WI38 (cell line): Measurements from ENCODE around the gene HEBP2.
A peak's percentile ranks its signal among the peaks of the same experiment; 100 is the strongest.

Experiments
- H3K4me3 ChIP-seq: 2 replicates; pipeline ENCODE4 v1.5.1; 2011; ENCODE audit warnings: low read depth, mild to moderate bottlenecking, control low read depth, low read length
- TF ChIP-seq, protein P1 (sequence below): IDR thresholded peaks from 2 replicates; pipeline ENCODE4 v1.5.1; 2012; ENCODE audit warnings: low read depth, mild to moderate bottlenecking, control low read depth, low read length

The HEBP2 gene

GRCh38 chr6:138426500-138427123, 22.6 kb downstream of the HEBP2 start:
- no peak overlapping the region for H3K4me3 ChIP-seq
- TF ChIP-seq, protein P1, sequence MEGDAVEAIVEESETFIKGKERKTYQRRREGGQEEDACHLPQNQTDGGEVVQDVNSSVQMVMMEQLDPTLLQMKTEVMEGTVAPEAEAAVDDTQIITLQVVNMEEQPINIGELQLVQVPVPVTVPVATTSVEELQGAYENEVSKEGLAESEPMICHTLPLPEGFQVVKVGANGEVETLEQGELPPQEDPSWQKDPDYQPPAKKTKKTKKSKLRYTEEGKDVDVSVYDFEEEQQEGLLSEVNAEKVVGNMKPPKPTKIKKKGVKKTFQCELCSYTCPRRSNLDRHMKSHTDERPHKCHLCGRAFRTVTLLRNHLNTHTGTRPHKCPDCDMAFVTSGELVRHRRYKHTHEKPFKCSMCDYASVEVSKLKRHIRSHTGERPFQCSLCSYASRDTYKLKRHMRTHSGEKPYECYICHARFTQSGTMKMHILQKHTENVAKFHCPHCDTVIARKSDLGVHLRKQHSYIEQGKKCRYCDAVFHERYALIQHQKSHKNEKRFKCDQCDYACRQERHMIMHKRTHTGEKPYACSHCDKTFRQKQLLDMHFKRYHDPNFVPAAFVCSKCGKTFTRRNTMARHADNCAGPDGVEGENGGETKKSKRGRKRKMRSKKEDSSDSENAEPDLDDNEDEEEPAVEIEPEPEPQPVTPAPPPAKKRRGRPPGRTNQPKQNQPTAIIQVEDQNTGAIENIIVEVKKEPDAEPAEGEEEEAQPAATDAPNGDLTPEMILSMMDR = no peak

DNA sequence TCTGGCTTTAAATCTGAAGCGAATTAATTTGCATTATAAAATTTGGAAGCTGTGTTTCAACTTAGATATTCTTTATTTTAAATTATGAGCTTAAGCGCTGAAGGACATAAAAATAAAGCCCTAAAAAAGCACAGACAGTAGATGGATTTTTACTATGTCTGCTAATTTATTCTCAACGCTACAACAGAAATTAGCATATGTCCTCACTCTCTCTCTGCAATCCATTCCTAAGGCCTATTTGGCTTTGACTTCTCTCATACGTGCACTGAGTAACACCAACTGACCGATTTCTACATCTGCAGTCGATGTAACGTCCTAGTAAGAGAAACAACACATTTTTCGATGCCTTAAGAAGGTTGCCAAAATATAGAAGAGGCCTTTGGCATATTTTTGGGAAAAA, 23.7 kb downstream of the HEBP2 start:
- H3K4me3 ChIP-seq = no peak overlapping the region
- TF ChIP-seq, protein P1 = no peak

DNA sequence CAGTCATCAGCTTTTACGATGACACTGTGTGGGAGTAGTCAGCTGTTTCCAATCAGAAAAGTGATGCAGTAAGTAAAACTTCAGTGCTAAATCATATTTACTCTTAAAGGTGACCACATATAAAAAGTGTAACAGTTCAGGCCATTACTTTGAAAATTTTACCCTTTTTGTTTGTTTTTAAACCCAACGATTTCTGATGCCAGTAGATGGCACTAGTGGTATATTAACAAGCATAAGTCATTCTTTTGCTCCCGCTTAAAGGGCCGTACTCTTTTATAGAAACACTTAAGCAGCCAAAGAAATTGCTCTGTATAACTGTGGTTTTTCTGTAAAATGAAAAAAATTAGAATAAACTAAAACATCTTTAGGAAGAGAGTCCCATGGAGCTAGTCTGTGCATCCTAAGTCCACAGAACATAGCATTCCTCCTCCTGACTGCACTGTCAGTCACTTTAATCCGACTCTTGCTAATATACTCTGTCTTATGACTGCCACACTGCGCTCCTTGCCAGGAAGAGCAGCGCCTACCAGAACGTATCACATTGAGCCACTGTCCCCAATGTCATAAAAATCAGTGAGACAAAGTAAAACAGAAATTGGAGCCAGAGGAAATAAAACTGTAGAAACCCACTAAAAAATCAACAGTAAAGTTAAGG, 25.0 kb downstream of the HEBP2 start:
- TF ChIP-seq, protein P1 = peak; percentile 37; the same call in 1 of the 2 replicates
- no peak overlapping the region for H3K4me3 ChIP-seq

GRCh38 chr6:138429761-138430160, 25.7 kb downstream of the HEBP2 start:
- TF ChIP-seq, protein P1 = no peak
- no peak overlapping the region for H3K4me3 ChIP-seq

GRCh38 chr6:138430361-138431145, 26.5 kb downstream of the HEBP2 start:
- TF ChIP-seq, protein P1 = no peak

DNA sequence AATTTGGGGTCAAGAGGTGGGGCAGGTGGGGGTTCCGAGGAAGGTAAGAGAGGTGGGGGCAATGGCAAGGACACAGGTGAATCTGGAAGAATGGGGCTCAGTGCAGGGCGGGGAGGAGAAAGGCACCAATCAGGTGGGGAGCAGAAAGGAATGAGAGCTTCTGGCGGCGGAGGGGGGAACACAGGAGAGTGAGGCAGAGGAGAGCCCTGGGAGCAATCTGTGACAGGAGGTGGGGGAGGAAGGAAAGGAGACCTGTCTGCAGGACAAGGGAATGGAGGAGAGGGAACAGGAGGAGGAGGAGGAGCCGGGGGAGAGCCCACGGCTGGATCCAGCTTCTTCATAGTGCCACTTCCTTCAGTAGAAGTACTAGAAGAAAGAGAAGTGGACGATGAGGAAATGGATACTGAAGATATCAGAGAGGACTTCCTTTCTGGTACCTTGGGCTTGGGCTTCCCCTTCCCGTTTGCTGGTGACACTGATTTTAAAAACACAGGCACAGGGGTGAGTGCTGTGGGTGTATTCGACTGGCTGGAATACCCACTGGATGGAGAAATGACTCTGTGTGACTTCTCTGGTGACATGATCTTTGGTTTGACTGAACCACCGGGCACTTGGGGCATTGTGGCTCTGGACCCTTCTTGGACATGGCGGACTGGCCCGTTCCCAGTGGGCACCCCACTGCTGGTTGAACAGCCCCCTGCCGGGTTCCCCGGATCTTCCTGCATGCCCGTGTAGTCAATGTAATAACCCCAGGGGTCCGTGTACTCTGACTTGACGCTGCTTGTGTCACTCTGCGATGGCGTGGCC, 27.4 kb downstream of the HEBP2 start:
- TF ChIP-seq, protein P1 = no peak

More at GRCh38 chr6:138430361-138431145, 26.5 kb downstream of the HEBP2 start:
- no peak overlapping the region for H3K4me3 ChIP-seq

More for the DNA sequence above, 27.4 kb downstream of the HEBP2 start:
- no peak overlapping the region for H3K4me3 ChIP-seq
